HepG2 (cell line): ENCODE results near the gene KLK7. TPM values are rescaled to one million over a fixed set of nuclear protein-coding genes. Genes with fewer than 3 reads are reported as not detected.

ENCODE experiments used
- ATAC-seq: fragments of 200-7000 bp; cut with Tn5 transposase; 3 replicates; pipeline ENCODE4 v1.9.1; 2020; ENCODE audit warnings: mild to moderate bottlenecking, moderate library complexity
- BruUV-seq: library from RNA; stranded (reverse); fragments of 400-500 nt; replicated peaks from 2 replicates; lab custom pipeline; 2021; lab: Mats Ljungman, UMichigan
- CTCF ChIA-PET: fragments of 300-600 bp; formaldehyde crosslinking; extraction: SDS; loops from one replicate; lab custom pipeline; 2021; ENCODE audit warnings: low total read pairs, inconsistent platforms, low intra/inter-chr PET ratio; lab: Yijun Ruan, JAX
- POLR2A ChIA-PET: fragments of 350-600 bp; sonication (Branson Sonifier 250); formaldehyde crosslinking; loops from one replicate; lab custom pipeline; 2020; ENCODE audit warnings: antibody characterized with exemption, inconsistent platforms; lab: Yijun Ruan, JAX
- DNase-seq: peaks from one replicate; pipeline ENCODE4 v3.0.0-alpha.2; 2015; ENCODE audit warnings: low spot score
- FAIRE-seq: peaks from 3 replicates; lab custom pipeline; 2011; peaks lifted over from hg19 to GRCh38; lab: Jason Lieb, UNC
- H2AFZ ChIP-seq: one replicate; pipeline ENCODE4 v1.6.1; 2011; ENCODE audit warnings: low read length, inconsistent platforms
- H3K27ac ChIP-seq: fragments of 300-600 bp; 3 replicates; pipeline ENCODE4 v1.8.0; 2011; ENCODE audit warnings: mixed run types, mild to moderate bottlenecking, mixed read lengths, low read length, inconsistent platforms; ENCODE audit not compliant: insufficient read depth; ENCODE audit errors: extremely low read length
- H3K27me3 ChIP-seq, 2 experiments: fragments of 200-600 bp in 1 of 2; 2 replicates in 1 of 2; 3 replicates in 1 of 2; pipeline versions ENCODE4 v1.6.0 to v1.8.0; 2011; ENCODE audit warnings: low read length in 2 of 2, mild to moderate bottlenecking in 2 of 2, moderate library complexity in 2 of 2, inconsistent platforms in 1 of 2; ENCODE audit not compliant: insufficient read depth in 2 of 2, control insufficient read depth in 1 of 2
- H3K36me3 ChIP-seq, 2 experiments: fragments of 200-600 bp in 1 of 2; replicated peaks in 1 of 2; 2 replicates in 1 of 2; 3 replicates in 1 of 2; pipeline versions ENCODE4 v1.5.1 to v1.8.0; 2011; ENCODE audit warnings: low read length in 2 of 2, inconsistent platforms in 1 of 2; ENCODE audit not compliant: insufficient read depth in 2 of 2, control insufficient read depth in 1 of 2
- H3K4me1 ChIP-seq: 2 replicates; pipeline ENCODE4 v1.5.1; 2012; ENCODE audit warnings: low read length, inconsistent platforms; ENCODE audit not compliant: insufficient read depth
- H3K4me2 ChIP-seq: 2 replicates; pipeline ENCODE4 v1.6.0; 2011; ENCODE audit warnings: low read depth, low read length, inconsistent platforms
- H3K4me3 ChIP-seq, 3 experiments: fragments of 200-600 bp in 1 of 3; sonication (generic), shearing (Covaris generic) in 1 of 3; replicated peaks in 1 of 3; 2 replicates each; pipeline ENCODE4 v1.5.1; 2011 to 2016; ENCODE audit warnings: low read length in 3 of 3, inconsistent platforms in 2 of 3, low read depth in 2 of 3, mild to moderate bottlenecking in 2 of 3, control low read depth in 1 of 3, mixed read lengths in 1 of 3; ENCODE audit not compliant: insufficient read depth in 1 of 3
- H3K79me2 ChIP-seq: one replicate; pipeline ENCODE4 v1.6.1; 2011; ENCODE audit warnings: low read length, inconsistent platforms; ENCODE audit not compliant: insufficient read depth
- H3K9ac ChIP-seq: 2 replicates; pipeline ENCODE4 v1.6.0; 2011; ENCODE audit warnings: mild to moderate bottlenecking, low read depth, low read length, inconsistent platforms; ENCODE audit not compliant: insufficient read depth
- H3K9me3 ChIP-seq: 2 replicates; pipeline ENCODE4 v1.5.1; 2012; ENCODE audit warnings: mild to moderate bottlenecking, low read length
- H4K20me1 ChIP-seq: 2 replicates; pipeline ENCODE4 v1.6.0; 2011; ENCODE audit warnings: inconsistent platforms, mild to moderate bottlenecking, low read length, moderate library complexity; ENCODE audit not compliant: insufficient read depth
- HNRNPK ChIP-seq: fragments of 200-400 bp; formaldehyde crosslinking; IDR thresholded peaks from 2 replicates; pipeline ENCODE4 v1.6.1; 2018; ENCODE audit warnings: low read length, low read depth, moderate library complexity, mild to moderate bottlenecking; ENCODE audit not compliant: poor library complexity, severe bottlenecking
- KDM4B ChIP-seq: sonication (generic); formaldehyde crosslinking; IDR thresholded peaks from 2 replicates; pipeline ENCODE4 v1.4.0; 2020; ENCODE audit warnings: missing genetic modification reagents
- NFIB ChIP-seq: sonication (generic); formaldehyde crosslinking; IDR thresholded peaks from 2 replicates; pipeline ENCODE4 v1.9.0; 2021; ENCODE audit warnings: missing genetic modification reagents, mild to moderate bottlenecking, borderline replicate concordance
- PATZ1 ChIP-seq: sonication (generic); formaldehyde crosslinking; IDR thresholded peaks from 2 replicates; pipeline ENCODE4 v1.4.0; 2020; ENCODE audit warnings: missing genetic modification reagents
- PLRG1 ChIP-seq: fragments of 450-650 bp; conservative IDR thresholded peaks from 2 replicates; pipeline ENCODE4 v1.6.1; 2016
- POLR2A ChIP-seq, 2 experiments: IDR thresholded peaks; 2 replicates each; pipeline ENCODE4 v1.6.1; 2011; ENCODE audit warnings: low read depth in 2 of 2, low read length in 2 of 2, mild to moderate bottlenecking in 1 of 2, moderate library complexity in 1 of 2; ENCODE audit not compliant: insufficient read depth in 1 of 2
- RBFOX2 ChIP-seq: fragments of 200-400 bp; formaldehyde crosslinking; IDR thresholded peaks from 2 replicates; pipeline ENCODE4 v1.6.1; 2017; ENCODE audit warnings: low read depth, mild to moderate bottlenecking, low read length
- SPEN ChIP-seq: sonication (generic); formaldehyde crosslinking; IDR thresholded peaks from 2 replicates; pipeline ENCODE4 v1.5.1; 2020; ENCODE audit warnings: low read depth, mild to moderate bottlenecking, missing genetic modification reagents
- TGIF2 ChIP-seq: IDR thresholded peaks from 2 replicates; pipeline ENCODE4 v1.6.1; 2016; ENCODE audit warnings: control low read depth, missing compliant biosample characterization
- ZNF281 ChIP-seq: sonication (generic); formaldehyde crosslinking; IDR thresholded peaks from 2 replicates; pipeline ENCODE4 v1.4.0; 2020; ENCODE audit warnings: missing genetic modification reagents, borderline replicate concordance
- ZNF33B ChIP-seq: sonication (generic); formaldehyde crosslinking; IDR thresholded peaks from 2 replicates; pipeline ENCODE4 v1.5.1; 2020; ENCODE audit warnings: mild to moderate bottlenecking, missing genetic modification reagents
- ZNF513 ChIP-seq: sonication (generic); formaldehyde crosslinking; conservative IDR thresholded peaks from 2 replicates; pipeline ENCODE4 v1.5.0; 2020; ENCODE audit warnings: missing genetic modification reagents
- WGBS: methylation state at CpG from one replicate; pipeline ENCODE4 v1.1.6; 2017; ENCODE audit warnings: low lambda C conversion rate; 5-methylcytosine and 5-hydroxymethylcytosine counted together
- in situ Hi-C: cut with HindIII; loops from 2 replicates; pipeline ENCODE4 v1.10.0; 2017; ENCODE audit warnings: low pct_unique_long_range_greater_than_20kb; ENCODE audit not compliant: extremely low pct_ligation_motif_present
- intact Hi-C: fragments of 100-400 bp; cut with micrococcal nuclease; formaldehyde crosslinking; loops from one replicate; pipeline ENCODE4 v1.10.0; 2022; ENCODE audit not compliant: unreplicated experiment
- polyA plus RNA-seq, 8 experiments: library from polyadenylated mRNA; depleted of rRNA in 3 of 8; stranded (reverse) in 7 of 8; unstranded in 1 of 8; fragments of >200 nt; fragmentation: Illumina TruSeq in 4 of 8; extraction: Trizol in 4 of 8; gene quantifications; 2 replicates each; pipeline versions ENCODE4 v1.2.1 to v1.2.3, GENCODE V29; 2011 to 2016; ENCODE audit warnings: low read depth in 4 of 8, missing spikeins in 1 of 8, mixed read lengths in 1 of 8; ENCODE audit not compliant: insufficient read depth in 1 of 8
- total RNA-seq, 5 experiments: library from RNA; depleted of rRNA; stranded (reverse); fragments of >200 nt; fragmentation: Illumina TruSeq; extraction: Trizol; gene quantifications; 2 replicates each; pipeline ENCODE4 v1.2.3, GENCODE V29; 2016; ENCODE audit warnings: low read depth in 1 of 5
- TF ChIP-seq, protein P1 (sequence below): sonication (generic); formaldehyde crosslinking; IDR thresholded peaks from 2 replicates; pipeline ENCODE4 v1.5.0; 2020; ENCODE audit warnings: missing genetic modification reagents
- TF ChIP-seq, protein P2 (sequence below): IDR thresholded peaks from 2 replicates; pipeline ENCODE4 v1.6.1; 2016; ENCODE audit warnings: mild to moderate bottlenecking

Gene KLK7
- total and polyA plus RNA-seq, 2 of the 13 experiments (the other 11 are each of a cell fraction or from before 2014, with no cell fraction given), result not detected

DNA sequence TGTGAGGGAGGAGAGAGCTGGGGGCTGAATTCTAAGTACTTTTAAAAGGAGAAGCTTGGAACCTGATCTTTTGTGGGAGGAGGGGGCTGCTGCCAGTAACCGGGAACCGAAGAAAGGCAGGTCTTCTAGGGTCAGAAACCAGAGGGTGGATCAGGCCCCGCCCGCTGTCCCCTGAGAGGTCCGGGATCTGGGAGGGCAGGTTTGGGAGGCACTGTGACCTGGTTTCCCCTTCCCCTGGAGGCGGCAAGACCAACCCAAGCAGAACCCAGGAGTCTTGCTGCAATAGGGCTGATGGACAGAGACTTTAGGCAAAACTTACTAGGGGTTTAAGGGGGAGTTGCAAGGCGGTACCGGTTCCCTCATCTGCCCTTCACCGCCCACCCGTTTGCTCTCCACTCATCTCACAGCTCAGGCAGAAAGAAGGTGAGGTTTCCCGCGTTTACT is 18.4 kb upstream of the KLK7 start:
- H3K79me2 ChIP-seq, result no peaks in the 10 kb centered on the region
- BruUV-seq, result no TSS peak
- no peak overlapping the region for H3K4me2 ChIP-seq
- H4K20me1 ChIP-seq, result no peaks in the 10 kb centered on the region
- H3K9me3 ChIP-seq, result no peaks in the 10 kb centered on the region
- FAIRE-seq, result no peak
- ChIA-PET CTCF (no interaction called here), POLR2A (no interaction called here)
- peaks cover 3 to 8% of the 10 kb centered on the region in 2 experiments; a peak in 4 of 5 replicates for H3K27me3 ChIP-seq
- intact Hi-C loops (no loop called here), in situ Hi-C loops (no loop called here)
- 53% methylated on average over 11 of the region's 12 CpGs for WGBS
- ATAC-seq, result no peak
- no peaks in the 10 kb centered on the region for H3K36me3 ChIP-seq
- DNase-seq, result no peak
- H3K4me3 ChIP-seq, result no peak overlapping the region
- no peaks in the 10 kb centered on the region for H3K4me1 ChIP-seq
- H3K9ac ChIP-seq, result no peak overlapping the region
- no peak overlapping the region for H2AFZ ChIP-seq
- no peak overlapping the region for H3K27ac ChIP-seq
- no peak for TF ChIP-seq HNRNPK
- no peak for TF ChIP-seq RBFOX2
- TF ChIP-seq SPEN (CRISPR knock-in tag), result no peak
- no peak for TF ChIP-seq ZNF513
- TF ChIP-seq ZNF281 (CRISPR knock-in tag), result no peak
- no peak for TF ChIP-seq PLRG1
- no peak for TF ChIP-seq POLR2A (IDR thresholded peaks at IDR 0.05; ENCODE audit: insufficient read depth in 1 of 2, low read depth in 2 of 2, low read length in 2 of 2)
- TF ChIP-seq NFIB (CRISPR knock-in tag), result no peak
- TF ChIP-seq ZNF33B (CRISPR knock-in tag), result no peak
- TF ChIP-seq, protein P1, sequence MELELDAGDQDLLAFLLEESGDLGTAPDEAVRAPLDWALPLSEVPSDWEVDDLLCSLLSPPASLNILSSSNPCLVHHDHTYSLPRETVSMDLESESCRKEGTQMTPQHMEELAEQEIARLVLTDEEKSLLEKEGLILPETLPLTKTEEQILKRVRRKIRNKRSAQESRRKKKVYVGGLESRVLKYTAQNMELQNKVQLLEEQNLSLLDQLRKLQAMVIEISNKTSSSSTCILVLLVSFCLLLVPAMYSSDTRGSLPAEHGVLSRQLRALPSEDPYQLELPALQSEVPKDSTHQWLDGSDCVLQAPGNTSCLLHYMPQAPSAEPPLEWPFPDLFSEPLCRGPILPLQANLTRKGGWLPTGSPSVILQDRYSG (CRISPR knock-in tag), result no peak
- no peak for TF ChIP-seq TGIF2 (CRISPR knock-in tag)
- TF ChIP-seq PATZ1 (CRISPR knock-in tag), result no peak
- TF ChIP-seq KDM4B (CRISPR knock-in tag), result no peak
- TF ChIP-seq, protein P2, sequence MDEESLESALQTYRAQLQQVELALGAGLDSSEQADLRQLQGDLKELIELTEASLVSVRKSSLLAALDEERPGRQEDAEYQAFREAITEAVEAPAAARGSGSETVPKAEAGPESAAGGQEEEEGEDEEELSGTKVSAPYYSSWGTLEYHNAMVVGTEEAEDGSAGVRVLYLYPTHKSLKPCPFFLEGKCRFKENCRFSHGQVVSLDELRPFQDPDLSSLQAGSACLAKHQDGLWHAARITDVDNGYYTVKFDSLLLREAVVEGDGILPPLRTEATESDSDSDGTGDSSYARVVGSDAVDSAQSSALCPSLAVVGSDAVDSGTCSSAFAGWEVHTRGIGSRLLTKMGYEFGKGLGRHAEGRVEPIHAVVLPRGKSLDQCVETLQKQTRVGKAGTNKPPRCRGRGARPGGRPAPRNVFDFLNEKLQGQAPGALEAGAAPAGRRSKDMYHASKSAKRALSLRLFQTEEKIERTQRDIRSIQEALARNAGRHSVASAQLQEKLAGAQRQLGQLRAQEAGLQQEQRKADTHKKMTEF (CRISPR knock-in tag), result no peak
